GM13976 (cell line): ENCODE measurements around the gene MGLL.
"Not testable (repeated sequence)": the region's sequence is repeated elsewhere in the genome, so short reads cannot be mapped to it uniquely, and the experiment has no call there.

Experiments
- DNase-seq: peaks from one replicate; pipeline ENCODE4 v3.0.0; 2012; ENCODE audit warnings: low spot score
- in situ Hi-C: fragments of 300-500 bp; cut with MboI; formaldehyde crosslinking; loops from one replicate; pipeline ENCODE4 v1.12.0; 2022; ENCODE audit warnings: low sequenced_read_pairs, mixed read lengths, inconsistent platforms; ENCODE audit not compliant: unreplicated experiment
- TF ChIP-seq, protein P1 (sequence below): IDR thresholded peaks from 2 replicates; pipeline ENCODE4 v1.5.1; 2012; ENCODE audit warnings: borderline replicate concordance, mild to moderate bottlenecking; ENCODE audit not compliant: insufficient read depth; ENCODE audit errors: extremely low read depth, missing control alignments, control extremely low read depth

The MGLL gene

DNA sequence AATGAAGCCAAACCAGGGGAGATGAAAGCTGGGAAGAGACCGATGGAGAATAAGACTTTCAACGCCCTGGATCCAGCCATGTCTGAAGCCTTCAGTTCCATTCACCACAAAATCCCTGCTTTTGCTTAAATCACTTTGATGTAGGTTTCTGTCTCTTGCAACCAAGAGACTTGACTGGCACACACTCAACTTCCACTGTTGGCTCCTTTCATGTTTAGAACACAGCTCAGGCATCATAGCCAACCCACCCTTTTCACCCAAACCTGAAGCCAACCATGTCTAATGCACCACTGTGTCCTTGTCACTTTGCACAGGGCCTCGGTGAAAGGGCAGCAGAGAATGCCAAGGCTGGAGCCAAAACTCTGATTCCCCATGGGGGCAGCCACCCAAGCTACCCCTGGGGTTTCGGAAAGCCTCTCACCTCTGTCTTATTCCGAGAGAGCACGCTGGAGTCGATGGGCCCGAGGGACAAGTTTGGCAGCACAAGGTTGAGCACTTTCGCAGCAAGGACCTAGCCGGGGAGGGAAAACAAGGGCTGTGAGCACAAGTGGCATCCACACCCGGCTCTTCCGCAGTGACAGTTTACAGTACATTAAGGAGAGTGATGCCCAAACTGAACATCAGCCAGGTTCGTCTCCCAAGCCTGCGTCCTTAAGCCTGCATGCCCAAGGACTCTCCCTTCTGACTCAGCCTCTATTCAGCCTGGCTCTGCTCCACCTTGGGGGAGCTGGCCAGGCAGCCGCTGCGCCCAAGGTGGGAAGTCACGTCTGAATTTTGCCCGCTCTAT is 112.0 kb downstream of the MGLL start:
- no peak for DNase-seq
- in situ Hi-C loops, result no loop called here
- TF ChIP-seq, protein P1, sequence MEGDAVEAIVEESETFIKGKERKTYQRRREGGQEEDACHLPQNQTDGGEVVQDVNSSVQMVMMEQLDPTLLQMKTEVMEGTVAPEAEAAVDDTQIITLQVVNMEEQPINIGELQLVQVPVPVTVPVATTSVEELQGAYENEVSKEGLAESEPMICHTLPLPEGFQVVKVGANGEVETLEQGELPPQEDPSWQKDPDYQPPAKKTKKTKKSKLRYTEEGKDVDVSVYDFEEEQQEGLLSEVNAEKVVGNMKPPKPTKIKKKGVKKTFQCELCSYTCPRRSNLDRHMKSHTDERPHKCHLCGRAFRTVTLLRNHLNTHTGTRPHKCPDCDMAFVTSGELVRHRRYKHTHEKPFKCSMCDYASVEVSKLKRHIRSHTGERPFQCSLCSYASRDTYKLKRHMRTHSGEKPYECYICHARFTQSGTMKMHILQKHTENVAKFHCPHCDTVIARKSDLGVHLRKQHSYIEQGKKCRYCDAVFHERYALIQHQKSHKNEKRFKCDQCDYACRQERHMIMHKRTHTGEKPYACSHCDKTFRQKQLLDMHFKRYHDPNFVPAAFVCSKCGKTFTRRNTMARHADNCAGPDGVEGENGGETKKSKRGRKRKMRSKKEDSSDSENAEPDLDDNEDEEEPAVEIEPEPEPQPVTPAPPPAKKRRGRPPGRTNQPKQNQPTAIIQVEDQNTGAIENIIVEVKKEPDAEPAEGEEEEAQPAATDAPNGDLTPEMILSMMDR, result no peak

DNA sequence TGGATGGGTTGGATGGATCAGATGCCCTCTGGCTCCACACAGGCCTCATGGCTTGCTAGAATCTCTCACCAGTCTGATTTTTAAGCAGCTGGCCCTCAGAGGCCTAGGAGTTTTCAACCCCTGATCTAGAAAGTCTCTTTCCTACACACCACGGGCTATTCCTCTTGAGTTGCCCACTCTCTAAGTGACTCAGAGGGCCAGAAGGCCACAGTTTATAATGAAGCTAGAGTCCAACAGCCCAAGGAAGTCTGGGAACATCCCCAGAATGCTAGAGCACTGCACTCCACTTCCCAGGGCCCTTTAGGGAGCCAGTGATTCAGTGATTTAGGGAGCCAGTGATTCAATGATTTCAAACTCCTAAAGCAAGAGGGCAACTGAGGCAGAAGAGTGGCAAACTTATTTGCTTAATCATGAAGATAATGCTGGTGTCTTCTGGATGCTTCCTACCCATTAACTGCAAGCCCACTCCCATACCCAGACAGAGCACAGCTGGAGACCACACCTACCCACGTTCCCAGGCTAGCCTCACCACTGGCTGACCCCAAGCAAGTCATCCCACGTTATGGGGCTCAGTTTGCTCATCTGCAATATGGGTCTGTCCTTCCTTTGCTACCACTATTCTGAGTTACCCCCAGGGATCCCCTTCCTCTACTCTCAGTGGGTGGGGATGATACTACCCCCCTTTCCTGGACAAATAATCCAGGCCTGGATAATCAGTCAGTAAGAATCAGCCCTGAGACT is 112.8 kb downstream of the MGLL start:
- in situ Hi-C loops, result no loop called here
- DNase-seq, result no peak
- TF ChIP-seq, protein P1, result no peak

DNA sequence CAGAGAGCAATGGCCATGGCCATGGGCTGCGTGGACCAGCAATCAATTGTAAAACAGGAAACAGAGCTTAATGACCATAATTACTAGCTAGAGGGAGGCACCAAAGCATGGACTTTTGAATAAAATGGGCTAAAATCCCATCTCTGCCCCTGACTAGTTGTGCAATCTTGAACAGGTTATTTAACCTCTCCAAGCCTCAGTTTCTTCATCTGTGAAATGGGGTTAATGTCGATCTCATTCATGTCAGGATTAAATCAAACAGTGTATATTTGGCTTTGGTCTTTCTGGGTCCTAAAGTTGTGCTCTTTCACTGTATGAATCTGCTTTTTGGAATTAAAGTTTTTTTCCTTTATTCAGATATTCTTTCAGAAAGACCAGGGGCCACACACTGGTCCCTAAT is 113.5 kb downstream of the MGLL start:
- in situ Hi-C loops, result no loop called here
- DNase-seq, result no peak
- TF ChIP-seq, protein P1, result no peak

DNA sequence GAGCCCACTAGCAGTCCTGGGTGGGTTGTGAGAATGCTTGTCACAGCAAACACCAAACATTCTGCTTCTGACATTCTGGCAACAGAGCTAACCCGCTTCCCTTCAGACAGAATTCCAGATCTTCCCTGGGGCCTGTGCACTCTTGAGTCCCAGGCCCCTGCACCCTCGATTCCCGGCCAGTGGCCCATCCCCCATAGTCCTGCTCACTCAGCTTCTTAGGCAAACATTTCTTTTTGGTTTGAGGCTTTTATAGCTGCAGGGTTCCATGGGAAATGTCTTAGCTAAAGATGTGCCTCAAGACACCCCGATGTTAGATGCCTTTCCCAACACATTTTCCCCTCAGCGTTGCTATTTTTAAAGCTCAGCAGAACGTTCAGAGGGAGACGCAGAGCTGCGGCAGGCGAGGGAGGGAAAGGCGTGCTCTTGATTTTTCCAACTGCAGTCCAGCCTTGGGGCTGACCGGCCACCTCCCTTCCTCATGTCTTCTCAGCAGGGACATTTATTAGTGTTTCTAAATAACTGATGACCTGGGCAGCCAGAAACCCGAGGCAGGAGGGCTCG is 114.4 kb downstream of the MGLL start:
- in situ Hi-C loops, result no loop called here
- DNase-seq, result no peak
- TF ChIP-seq, protein P1, result no peak

DNA sequence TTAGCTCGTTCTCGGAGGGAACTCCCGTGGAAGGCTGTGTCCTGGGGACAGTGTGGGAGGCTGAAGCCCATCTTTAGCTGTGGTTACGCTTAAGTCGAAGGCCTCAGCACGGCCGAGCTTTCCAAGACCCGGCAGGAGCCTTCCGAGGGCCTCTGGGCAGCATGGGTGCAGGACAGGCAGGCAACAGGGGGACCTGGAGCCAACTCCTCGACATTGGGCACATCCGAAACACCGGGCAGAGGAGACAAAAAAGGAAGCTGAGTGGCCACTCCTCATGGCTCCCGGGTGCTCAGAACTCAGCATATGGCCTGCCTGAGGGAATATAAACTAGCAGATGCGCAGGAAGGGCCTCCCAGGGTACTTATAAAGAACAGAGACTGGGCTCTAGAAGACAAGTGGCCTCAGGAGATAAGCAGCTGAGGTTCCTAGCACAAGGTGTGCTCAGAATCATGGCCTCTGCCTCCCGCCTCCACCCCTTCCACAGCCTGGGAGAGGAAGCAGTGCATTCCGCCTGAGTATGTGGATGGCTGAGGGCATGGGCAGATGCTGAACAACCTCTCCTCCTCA is 115.4 kb downstream of the MGLL start:
- no peak for DNase-seq
- in situ Hi-C loops, result no loop called here
- TF ChIP-seq, protein P1, result no peak

DNA sequence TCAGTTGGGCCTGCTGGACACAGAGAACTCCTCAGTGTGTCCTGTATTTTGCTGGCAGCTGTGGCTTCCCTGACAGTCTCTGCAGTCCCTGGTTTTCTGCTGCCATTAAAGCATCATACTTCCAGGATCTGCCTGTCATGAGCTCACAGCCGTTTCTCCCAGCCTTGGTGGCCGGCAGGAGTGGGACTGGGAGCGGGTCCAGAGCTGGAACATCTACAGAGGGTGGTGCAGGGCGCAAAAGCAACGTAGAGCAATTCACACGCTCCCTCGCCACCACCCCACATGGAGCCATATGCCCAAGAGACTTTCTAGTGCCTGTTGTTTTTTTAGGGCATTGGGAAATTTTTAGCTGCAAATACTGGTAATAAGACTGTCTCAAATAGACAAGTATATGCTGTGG is 116.0 kb downstream of the MGLL start:
- TF ChIP-seq, protein P1, result no peak
- in situ Hi-C loops, result no loop called here
- no peak for DNase-seq

DNA sequence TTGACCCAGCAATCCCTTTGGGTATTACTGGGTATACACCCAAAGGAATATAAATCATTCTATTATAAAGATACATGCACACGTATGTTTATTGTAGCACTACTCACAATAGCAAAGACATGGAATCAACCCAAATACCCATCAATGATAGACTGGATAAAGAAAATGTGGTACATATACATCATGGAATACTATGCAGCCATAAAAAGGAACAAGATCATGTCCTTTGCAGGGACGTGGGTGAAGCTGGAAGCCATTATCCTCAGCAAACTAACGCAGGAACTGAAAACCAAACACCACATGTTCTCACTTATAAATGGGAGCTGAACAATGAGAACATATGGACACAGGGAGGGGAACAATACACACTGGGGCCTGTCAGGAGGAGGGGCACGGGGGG is 117.5 kb downstream of the MGLL start:
- DNase-seq, in situ Hi-C loops: not testable (repeated sequence)
